ENCODE data around the gene NKX3-2.

DNA sequence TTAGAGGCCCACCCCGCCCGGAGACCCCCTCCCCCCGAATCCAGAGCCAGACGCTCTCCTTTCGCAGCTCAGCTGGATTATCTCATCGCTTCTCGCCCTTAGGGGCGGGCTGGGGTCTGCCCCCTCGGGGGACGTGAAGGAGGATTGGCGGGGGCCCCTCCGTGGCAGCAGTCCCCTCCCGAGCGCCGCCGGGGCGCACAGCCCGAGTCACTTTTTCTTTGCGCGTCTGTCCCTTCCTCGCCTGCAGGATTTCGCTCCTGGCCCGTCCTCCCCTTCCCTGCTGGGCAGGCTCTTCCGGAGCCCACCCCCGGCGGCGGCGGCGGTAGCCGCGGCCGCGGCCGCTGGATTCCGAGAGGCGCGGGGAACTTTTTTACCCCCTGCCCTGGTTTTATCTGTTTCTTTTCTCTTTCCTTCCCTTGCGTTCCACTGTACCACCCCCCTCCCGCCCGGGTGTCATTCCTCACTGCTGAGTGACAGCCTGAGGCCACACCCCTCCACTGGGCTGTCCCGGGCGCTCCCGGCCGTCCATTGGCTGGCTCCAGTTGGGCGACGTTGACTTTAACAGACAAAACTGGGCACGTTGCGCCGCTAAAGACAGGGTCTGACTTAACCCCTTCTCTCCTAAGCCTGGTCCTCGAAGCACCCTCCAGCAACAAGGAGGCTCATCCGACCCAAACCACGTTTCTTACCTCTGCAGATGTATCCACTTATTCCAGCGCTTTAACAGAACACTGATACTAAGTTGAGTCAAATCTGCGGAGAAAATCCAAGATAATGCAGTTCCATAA lies 492 bp upstream of the NKX3-2 start:
- no peak for TF ChIP-seq EP300 (IDR thresholded peaks at IDR 0.05)
- TF ChIP-seq POLR2A (IDR thresholded peaks at IDR 0.05): no peak
